Measurements from ENCODE around the gene GINS3.
"Not testable (repeated sequence)": the region's sequence is repeated elsewhere in the genome, so short reads cannot be mapped to it uniquely, and the experiment has no call there.

Gene GINS3

DNA sequence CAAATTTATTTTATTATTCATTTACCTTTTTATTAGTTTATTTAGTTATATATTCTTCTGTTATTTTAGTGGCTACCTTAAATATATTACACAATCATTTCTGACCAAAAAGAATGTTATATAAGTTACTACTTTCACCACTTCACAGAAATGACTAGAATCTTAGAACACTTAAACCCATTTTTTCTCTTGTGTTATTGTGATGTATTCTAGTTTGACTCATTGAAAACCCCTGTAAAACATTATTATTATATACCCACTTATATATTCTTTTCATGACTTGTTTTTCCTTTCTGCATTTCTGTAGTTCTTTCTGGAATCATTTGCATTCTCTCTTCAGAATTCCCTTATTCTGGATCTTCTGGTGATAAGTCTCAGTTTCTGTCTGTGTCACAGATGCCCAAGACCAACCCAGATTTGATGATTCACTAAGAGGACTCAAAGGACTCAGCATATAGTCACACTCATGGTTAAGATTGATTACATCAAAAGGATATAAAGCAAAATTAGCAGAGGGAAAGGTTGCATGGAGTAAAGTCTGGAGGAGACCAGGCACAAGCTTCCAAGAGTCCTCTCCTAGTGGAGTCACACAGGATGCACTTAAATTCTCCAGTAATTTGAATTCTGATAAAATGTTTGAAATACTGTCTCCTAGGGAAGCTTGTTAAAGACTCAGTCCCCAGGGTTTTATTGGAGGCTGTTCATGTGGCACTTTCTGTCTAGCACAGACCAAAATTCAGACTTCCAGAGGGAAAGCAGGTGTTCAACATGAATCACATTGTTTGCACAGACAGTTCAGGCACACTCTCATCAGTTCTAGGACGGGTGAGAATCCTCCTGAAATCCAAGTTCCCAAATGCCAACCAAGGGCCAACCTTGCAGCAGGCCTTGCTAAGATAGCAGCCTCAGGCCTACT, 7.7 kb downstream of the GINS3 start:
- H3K9me3 ChIP-seq (ENCODE audit: control insufficient read depth, low read length) = no peaks in the 10 kb centered on the region

DNA sequence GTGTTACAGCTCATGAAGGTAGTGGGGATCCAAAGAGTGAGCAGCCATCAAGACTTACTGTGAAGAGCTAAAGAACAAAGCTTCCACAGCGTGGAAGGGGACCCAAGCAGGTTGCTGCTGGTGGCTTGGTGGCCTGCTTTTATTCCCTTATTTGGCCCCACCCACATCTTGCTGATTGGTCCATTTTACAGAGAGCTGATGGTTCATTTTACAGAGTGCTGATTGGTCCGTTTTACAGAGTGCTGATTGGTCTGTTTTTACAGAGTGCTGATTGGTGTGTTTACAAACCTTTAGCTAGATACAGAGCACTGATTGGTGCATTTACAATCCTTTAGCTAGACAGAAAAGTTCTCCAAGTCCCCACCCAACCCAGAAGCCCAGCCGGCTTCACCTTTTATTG, 9.0 kb downstream of the GINS3 start:
- not testable (repeated sequence) for H3K9ac ChIP-seq; H3K27ac ChIP-seq; H3K27me3 ChIP-seq (ENCODE audit: control insufficient read depth, insufficient read depth, low read length); H3K4me1 ChIP-seq; H3K36me3 ChIP-seq (ENCODE audit: control insufficient read depth, insufficient read depth, low read length); H2AFZ ChIP-seq; H3K79me2 ChIP-seq; H3K4me2 ChIP-seq (ENCODE audit: low read length); H3K4me3 ChIP-seq (ENCODE audit: low read depth, low read length); H3K9me3 ChIP-seq (ENCODE audit: control insufficient read depth, low read length)

More for the DNA sequence above, 7.7 kb downstream of the GINS3 start:
- H3K27me3 ChIP-seq (ENCODE audit: control insufficient read depth, insufficient read depth, low read length) = no peaks in the 10 kb centered on the region
- H3K79me2 ChIP-seq = no peaks in the 10 kb centered on the region
- H3K27ac ChIP-seq = no peak overlapping the region
- H3K36me3 ChIP-seq (ENCODE audit: control insufficient read depth, insufficient read depth, low read length) = no peaks in the 10 kb centered on the region
- TF ChIP-seq, protein P1, sequence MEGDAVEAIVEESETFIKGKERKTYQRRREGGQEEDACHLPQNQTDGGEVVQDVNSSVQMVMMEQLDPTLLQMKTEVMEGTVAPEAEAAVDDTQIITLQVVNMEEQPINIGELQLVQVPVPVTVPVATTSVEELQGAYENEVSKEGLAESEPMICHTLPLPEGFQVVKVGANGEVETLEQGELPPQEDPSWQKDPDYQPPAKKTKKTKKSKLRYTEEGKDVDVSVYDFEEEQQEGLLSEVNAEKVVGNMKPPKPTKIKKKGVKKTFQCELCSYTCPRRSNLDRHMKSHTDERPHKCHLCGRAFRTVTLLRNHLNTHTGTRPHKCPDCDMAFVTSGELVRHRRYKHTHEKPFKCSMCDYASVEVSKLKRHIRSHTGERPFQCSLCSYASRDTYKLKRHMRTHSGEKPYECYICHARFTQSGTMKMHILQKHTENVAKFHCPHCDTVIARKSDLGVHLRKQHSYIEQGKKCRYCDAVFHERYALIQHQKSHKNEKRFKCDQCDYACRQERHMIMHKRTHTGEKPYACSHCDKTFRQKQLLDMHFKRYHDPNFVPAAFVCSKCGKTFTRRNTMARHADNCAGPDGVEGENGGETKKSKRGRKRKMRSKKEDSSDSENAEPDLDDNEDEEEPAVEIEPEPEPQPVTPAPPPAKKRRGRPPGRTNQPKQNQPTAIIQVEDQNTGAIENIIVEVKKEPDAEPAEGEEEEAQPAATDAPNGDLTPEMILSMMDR (IDR thresholded peaks at IDR 0.05) = no peak
- H3K4me1 ChIP-seq = no peaks in the 10 kb centered on the region
- no peak overlapping the region for H2AFZ ChIP-seq
- no peak overlapping the region for H3K4me3 ChIP-seq (ENCODE audit: low read depth, low read length)
- H3K9ac ChIP-seq = no peak overlapping the region
- H3K4me2 ChIP-seq (ENCODE audit: low read length) = no peak overlapping the region

DNA sequence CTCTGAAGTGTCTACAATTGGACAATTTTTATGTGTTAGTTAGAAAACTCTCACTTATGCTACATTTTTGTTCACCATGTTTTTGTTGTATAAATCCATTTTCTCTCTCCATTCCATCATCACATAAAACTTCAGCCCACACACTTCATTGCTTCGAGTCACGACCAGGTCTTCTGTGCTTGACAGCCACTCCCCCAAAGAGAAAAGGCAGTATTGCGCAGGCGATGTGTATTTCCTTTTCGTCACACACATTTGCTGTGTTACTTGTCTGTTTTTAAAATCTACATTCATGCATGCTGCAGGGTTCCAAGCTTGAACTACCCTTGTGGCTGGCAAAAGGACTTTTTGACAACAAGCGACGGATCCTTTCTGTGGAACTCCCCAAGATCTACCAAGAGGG, 10.5 kb downstream of the GINS3 start:
- H3K4me1 ChIP-seq = no peaks in the 10 kb centered on the region
- no peak overlapping the region for H3K4me3 ChIP-seq (ENCODE audit: low read depth, low read length)
- no peaks in the 10 kb centered on the region for H3K27me3 ChIP-seq (ENCODE audit: control insufficient read depth, insufficient read depth, low read length)
- no peak overlapping the region for H3K4me2 ChIP-seq (ENCODE audit: low read length)
- H3K9me3 ChIP-seq (ENCODE audit: control insufficient read depth, low read length) = no peaks in the 10 kb centered on the region
- TF ChIP-seq, protein P1 (IDR thresholded peaks at IDR 0.05) = no peak
- H2AFZ ChIP-seq = no peak overlapping the region
- H3K9ac ChIP-seq = no peak overlapping the region
- H3K79me2 ChIP-seq = no peaks in the 10 kb centered on the region
- H3K36me3 ChIP-seq (ENCODE audit: control insufficient read depth, insufficient read depth, low read length) = no peaks in the 10 kb centered on the region
- H3K27ac ChIP-seq = no peak overlapping the region

DNA sequence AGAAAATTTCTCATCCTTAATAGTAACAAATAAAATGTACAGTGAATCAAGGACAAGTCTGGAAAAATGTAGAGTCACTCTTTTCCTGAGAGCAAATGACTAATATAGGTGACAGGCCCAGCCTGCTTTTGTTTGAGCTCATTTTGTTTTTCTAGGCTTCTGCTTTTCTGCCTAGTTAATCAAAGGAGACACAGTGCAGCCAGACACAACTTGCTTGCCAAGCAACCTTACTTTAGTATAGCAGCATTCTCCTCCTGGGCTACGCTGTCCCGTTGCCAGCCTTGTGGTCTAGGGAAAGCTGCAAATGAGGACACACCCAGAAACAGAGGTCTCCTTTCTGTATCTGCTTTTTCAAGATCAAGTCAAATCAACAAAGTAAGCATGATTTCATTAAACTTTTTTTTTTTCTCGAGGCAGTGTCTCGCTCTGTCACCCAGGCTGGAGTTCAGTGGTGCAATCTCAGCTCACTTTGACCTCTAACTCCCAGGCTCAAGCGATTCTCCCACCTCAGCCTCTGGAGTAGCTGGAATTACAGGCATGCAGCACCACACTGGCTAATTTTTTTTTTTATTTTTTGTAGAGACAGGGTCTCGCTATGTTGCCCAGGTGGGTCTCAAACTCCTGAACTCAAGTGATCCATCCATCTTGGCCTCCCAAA, 17.2 kb downstream of the GINS3 start:
- H2AFZ ChIP-seq = no peak overlapping the region
- TF ChIP-seq, protein P1 (IDR thresholded peaks at IDR 0.05) = no peak
- no peaks in the 10 kb centered on the region for H3K79me2 ChIP-seq

DNA sequence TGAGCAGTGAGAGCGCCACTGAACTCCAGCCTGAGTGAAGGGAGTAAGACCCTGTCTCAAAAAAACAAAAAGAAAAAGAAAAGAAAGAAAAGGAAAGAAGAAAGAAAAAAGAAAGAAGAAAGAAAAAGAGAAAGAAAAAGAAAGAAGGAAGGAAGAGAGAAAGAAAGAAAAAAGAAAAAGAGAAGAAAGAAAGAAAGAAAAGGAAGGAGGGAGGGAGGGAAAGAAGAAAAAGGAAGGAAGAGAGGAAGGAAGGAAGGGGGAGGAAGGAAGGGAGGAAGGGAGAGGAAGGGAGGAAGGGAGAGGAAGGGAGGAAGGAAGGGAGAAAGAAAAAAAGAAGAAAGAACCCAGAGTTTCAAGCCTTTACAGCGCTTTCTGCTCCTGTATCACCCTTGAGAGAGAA, 19.1 kb downstream of the GINS3 start:
- no peaks in the 10 kb centered on the region for H3K79me2 ChIP-seq
- no peaks in the 10 kb centered on the region for H3K9me3 ChIP-seq (ENCODE audit: control insufficient read depth, low read length)
- H3K27me3 ChIP-seq (ENCODE audit: control insufficient read depth, insufficient read depth, low read length) = no peaks in the 10 kb centered on the region
- H3K9ac ChIP-seq = no peak overlapping the region
- TF ChIP-seq, protein P1 (IDR thresholded peaks at IDR 0.05) = no peak
- no peaks in the 10 kb centered on the region for H3K4me1 ChIP-seq
- no peak overlapping the region for H3K27ac ChIP-seq
- no peaks in the 10 kb centered on the region for H3K36me3 ChIP-seq (ENCODE audit: control insufficient read depth, insufficient read depth, low read length)
- no peak overlapping the region for H3K4me3 ChIP-seq (ENCODE audit: low read depth, low read length)
- H2AFZ ChIP-seq = no peak overlapping the region
- no peak overlapping the region for H3K4me2 ChIP-seq (ENCODE audit: low read length)

More for the DNA sequence above, 17.2 kb downstream of the GINS3 start:
- no peaks in the 10 kb centered on the region for H3K4me1 ChIP-seq
- H3K9ac ChIP-seq = no peak overlapping the region
- H3K4me2 ChIP-seq (ENCODE audit: low read length) = no peak overlapping the region
- H3K9me3 ChIP-seq (ENCODE audit: control insufficient read depth, low read length) = no peaks in the 10 kb centered on the region
- no peaks in the 10 kb centered on the region for H3K27me3 ChIP-seq (ENCODE audit: control insufficient read depth, insufficient read depth, low read length)
- no peak overlapping the region for H3K27ac ChIP-seq
- H3K36me3 ChIP-seq (ENCODE audit: control insufficient read depth, insufficient read depth, low read length) = no peaks in the 10 kb centered on the region
- H3K4me3 ChIP-seq (ENCODE audit: low read depth, low read length) = no peak overlapping the region

All from parathyroid adenoma (tissue), 2 donors.